ENCODE results near the gene RRH. TPM values are rescaled to one million over a fixed set of nuclear protein-coding genes. Genes with fewer than 3 reads are reported as not detected.
"Not testable (repeated sequence)": the region's sequence is repeated elsewhere in the genome, so short reads cannot be mapped to it uniquely, and the experiment has no call there.

The RRH gene, protein sequence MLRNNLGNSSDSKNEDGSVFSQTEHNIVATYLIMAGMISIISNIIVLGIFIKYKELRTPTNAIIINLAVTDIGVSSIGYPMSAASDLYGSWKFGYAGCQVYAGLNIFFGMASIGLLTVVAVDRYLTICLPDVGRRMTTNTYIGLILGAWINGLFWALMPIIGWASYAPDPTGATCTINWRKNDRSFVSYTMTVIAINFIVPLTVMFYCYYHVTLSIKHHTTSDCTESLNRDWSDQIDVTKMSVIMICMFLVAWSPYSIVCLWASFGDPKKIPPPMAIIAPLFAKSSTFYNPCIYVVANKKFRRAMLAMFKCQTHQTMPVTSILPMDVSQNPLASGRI
- not detected in 2 replicates for total RNA-seq (2014; rRNA removed; shearing (Covaris generic))

DNA sequence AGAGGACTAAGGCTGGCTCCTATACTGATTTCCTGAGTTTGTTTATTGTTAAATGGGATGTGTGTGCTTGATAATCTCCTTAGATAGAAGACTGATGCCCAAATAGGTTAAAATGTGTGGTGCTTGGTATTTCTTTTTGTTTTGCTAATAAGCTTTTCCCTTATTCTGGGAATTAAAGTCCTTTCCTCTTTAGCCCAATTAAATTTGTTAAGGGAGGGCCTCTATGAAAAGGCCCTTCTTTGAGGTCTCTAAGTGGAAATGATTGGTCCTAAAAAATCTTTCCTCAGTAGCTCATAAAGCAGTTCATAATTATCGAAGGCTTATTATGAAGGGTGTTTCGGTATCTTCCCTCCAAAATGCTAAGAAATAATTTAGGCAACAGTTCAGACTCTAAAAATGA, at the start of gene RRH:
TSS of gene RRH (plus strand) at position 301 of the 400 bp plus-strand sequence. CDS start at position 357, 56 bp downstream.
- DNase-seq (ENCODE audit: low spot score) = no peak

DNA sequence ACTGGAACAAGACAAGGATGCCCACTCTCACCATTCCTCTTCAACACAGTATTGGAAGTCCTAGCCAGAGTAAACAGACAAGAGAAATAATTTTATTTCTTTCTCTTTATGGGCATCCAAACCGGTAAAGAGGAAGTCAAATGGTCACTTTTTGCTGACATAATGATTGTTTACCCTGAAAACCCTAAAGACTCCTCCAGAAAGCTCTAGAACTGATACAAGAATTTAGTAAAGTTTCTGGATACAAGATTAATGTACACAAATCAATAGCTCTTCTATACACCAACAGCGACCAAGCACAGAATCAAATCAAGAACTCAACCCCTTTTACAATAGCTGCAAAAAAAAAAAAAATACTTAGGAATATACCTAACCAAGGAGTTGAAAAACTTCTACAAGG, 45.7 kb upstream of the RRH start:
- DNase-seq (ENCODE audit: low spot score) = not testable (repeated sequence)

DNA sequence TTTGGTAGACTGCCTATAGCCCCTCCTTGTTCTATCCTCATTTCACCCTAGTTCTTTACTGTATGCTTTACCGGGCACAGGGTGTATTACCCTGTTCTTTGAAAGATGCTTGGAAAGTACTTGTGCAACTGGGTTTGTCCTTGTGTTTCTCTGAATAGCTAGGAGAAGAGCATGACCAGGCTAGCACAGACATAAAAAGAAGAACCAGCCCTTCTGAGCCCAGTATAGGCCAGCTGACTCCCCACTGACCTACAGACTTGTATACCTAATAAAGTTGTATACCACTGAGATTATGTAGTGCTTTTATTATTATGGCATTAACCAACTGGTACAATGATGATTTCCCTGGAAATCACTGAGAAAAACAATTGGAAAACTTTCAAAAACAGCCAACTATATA, 40.9 kb upstream of the RRH start:
- DNase-seq (ENCODE audit: low spot score) = no peak

DNA sequence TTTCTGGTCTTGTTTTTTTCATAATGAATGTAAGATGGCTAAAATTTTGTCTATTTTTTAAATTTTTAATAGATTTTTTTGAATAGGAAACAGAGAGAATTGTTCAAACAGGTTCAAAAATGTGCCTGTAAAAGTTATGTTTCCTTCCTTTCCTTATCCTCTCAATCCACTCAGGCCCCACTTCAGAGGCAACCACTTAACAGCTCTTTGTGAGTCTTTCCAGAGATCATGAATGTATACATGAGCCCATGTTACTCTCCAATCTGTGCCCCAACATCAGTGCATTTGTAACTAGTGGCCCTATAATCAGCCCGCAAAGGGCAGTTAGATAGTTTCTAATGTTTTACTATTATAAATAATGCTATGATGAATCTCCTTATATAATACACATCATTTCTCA, 40.0 kb upstream of the RRH start:
- DNase-seq (ENCODE audit: low spot score) = no peak

DNA sequence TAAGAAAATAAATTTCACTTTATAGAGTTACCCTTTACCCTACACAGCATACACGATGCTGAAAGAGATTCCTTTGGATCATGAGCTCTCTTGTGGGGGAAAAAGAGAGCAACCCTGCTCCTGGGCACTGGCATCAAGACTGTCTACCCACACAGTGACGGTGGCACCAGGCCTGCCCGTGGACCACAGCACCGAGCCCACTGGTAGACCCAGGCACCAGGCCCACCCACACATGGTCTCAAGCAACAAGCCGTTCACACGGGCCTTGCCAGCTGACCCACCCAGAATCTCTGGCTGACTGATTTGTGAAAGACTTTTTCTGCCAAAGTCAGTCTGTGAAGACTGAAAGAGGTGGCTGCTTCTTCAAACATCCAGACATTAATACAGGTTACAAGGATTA, 32.7 kb upstream of the RRH start:
- DNase-seq (ENCODE audit: low spot score) = no peak

DNA sequence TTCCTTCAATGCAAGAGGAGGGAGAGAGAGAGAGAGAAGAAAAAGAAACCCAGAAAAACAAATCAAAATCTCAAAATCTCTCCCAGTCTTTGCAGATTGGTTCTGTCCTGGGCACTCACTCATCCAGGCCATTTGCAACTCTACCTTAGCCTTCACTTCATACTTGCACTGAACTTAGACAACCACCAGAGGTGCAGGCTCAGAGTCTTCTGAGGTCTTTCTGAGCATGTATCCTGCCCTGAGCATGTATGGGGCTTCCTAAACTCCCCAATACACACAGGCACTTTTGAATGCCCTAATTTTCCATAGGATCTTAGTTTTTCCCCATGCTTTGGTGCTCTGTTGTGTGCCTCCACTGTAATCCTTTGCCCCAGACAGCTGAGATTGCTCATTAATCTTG, 28.9 kb upstream of the RRH start:
- no peak for DNase-seq (ENCODE audit: low spot score)

DNA sequence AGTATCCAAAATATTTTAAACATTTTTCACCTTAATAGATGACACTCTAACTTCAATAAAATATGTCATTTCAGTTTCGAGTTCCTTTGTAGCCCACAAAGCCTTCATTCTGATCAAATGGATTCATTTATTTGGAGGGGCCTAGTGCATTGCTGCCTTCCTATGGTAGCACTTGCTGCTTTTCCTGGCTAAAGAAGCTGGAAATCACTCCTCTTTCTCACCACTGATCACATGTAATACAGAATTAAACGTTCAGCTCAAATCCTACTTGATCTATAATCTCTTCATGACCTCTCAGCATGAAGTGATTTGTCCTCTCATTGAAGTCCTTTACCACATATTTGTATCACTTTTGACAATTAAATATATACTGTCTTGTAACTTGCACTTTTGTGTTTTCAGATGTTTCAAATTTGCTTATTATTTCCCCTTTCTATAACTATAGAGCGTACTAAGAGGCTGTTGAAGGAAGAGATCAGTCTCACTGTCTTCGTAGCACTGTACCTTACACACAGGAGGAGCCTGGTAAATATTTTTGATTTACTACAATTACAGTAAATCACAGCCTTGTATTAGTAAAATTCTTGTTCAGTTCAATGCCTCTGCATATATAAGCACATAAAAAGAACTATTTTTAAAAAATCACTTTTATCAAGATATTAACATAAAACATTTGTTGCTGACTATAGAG, 26.5 kb upstream of the RRH start:
- DNase-seq (ENCODE audit: low spot score) = no peak

DNA sequence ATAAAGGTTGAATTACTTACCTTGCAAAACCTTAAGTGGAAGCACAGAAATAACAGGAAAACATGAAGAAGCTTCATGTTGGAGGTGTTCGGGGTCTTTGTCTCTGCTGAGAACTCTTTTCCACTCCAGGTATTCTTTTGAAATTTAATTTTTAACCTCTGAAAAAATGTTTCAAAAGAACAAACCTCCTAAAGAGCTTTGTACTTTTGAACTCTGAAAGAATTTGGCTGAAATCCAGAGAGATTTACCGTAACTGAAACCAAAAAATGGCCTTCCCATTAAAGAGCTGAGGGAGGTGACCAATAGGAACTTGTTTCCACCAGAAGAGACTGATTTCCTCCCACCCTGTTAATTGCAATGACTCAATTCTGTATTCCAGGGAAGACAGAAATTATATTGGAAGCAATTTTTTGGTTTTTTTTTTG, 25.9 kb upstream of the RRH start, which contains the start of gene CFI:
TSS of gene CFI (minus strand) at position 105 of the 425 bp plus-strand sequence. CDS start at position 77, 28 bp downstream.
- peak; percentile 18 for DNase-seq (ENCODE audit: low spot score)

DNA sequence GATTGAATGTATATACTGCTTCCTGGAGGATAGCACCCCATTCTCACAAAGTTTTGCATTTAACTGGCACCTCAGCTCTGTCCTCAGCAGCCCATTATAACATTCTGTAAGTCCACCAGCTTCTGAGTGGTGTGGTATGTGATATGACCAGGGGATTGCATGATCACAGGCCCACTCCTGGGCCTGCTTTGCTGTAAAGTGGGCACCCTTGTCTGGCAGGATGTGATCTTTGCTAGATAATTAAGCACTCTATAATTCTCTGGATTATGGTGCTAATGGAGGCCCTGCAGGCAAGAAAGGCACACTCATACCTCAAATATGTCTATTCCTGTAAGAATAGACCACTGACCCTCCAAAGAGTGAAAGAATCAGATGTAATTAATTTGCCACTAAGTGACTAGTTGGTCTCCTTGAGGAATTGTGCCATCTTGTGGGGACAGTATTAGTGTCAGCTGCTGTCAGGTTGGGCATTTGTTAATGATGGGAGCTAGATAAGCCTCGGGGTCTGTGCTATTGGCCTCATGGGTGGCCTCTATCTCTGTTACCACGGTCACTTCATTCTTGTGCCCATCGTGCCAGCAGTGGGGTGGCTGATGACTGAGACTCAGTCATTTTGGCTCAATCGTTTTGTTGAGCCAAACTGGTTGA, 23.7 kb upstream of the RRH start:
- peak; percentile 65 for DNase-seq (ENCODE audit: low spot score)

DNA sequence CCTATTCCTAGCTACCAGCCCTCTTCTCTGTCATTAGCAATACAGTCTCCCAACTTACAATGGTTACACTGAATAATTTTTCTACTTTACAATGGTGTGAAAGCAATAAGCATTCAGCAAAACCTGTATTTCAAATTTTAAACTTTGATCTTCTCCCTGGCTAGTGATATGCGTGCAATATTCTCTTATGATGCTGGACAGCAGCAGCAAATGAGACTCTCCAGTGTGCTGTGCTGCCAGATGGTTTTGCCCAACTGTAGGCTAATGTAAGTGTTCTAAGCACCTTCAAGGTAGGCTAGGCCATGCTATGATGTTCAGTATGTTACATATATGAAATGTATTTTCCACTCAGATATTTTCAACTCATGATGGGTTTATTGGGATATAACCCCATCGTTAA, 18.1 kb upstream of the RRH start:
- DNase-seq (ENCODE audit: low spot score) = no peak

DNA sequence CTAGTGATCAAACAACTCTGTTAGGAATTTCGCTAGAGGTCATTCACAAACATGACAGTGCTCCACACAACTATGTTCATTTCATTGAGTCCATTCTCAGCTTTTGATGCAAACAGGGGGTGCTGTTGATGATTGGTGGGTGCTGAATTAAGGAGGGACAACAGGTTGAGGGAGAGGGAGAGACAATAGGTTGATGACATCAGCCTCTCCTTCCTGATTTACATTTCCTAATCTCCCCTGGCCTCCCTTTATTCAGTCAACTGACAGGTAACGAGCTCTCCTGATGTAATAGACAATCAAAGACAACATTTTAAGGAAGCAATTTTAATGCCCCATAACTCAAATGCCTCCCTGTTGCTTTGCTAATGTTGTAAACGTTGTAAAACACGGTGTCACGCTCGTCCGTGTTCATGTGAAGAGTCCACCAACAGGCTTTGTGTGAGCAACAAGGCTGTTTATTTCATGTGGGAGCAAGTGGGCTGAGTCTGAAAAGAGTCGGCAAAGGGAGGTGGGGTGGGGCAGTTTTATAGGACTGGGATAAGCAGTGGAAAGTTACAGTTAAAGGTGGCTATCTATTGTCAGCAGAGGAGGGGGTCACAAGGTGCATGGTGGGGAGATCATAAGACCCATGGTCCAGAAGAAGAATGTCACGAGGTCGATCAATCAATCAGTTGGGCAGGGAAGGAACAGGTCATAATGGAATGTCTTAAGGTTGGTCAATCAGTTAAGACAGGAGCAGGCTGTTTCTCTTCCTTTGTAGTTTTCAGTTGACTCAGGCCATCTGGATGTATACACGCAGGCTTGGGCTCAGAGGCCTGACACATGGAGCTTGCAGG, 17.0 kb upstream of the RRH start:
- peak; percentile 25 for DNase-seq (ENCODE audit: low spot score)

DNA sequence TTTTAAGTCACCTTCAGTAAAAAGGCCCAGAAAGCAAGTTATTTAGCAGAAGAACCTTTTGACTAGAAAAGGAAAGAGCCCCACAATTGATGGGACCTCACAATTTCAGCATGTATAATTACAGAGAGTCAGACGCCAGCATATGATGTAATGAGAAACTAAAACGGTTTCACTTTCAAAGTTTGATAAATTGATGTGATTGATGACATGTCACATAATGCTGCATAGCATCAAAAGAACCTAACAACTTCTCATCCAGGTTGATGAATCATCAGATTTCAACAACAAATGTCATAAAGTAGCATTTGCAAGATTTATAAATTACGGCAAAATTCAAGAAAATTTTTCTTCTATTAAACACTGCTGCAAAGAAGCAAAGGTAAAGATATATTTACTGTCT, 16.1 kb upstream of the RRH start:
- DNase-seq (ENCODE audit: low spot score) = no peak

DNA sequence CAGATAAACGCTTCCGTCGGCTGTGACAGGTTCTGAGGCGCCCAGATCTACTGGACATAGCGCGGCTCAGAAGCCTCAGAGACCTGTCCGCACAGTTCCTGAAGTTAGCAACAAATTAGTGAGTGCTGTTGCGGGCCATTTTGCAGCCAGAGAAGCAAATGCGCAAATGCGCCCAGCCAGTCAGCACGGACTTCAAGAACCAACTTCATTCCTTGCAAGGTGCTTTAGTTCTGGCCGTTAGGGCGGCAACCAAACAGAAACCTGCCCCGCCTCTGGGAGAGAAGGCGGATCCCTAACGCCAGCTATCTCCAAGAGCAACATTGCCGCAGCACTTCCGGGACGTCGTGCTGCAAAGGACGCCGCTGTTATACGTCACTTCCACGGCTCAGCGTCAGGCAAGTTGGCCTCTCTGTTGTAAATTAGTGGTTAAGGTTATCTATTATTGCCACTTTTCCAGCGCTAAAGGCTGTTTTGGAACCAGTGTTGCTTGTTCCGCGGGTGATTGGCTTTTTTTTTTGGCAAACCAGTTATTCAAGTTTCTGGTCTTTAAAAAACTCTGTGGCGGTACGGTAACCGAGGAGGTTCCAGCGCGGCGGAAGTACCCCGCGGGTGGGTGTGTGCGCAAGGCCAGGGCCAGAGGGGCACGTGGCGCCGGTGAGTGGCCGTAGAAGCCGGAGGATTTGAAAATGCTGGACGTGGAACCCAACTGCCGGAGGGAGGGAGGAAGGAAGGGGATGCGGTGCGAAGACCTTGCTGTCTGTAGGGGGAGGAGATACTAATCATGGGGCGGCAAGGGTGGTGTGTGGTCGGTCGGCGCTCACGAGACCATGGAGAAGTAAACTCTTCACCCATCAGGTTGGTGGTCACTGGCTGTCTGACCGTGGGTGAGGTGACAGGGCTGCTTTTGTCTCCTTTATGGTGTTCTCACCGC, 12.4 kb upstream of the RRH start, which contains the start of gene GAR1:
TSS of gene GAR1 (plus strand) at position 612 of the 931 bp plus-strand sequence. CDS start 403 bp downstream, outside the sequence.
- peak; percentile 95 for DNase-seq (ENCODE audit: low spot score)

DNA sequence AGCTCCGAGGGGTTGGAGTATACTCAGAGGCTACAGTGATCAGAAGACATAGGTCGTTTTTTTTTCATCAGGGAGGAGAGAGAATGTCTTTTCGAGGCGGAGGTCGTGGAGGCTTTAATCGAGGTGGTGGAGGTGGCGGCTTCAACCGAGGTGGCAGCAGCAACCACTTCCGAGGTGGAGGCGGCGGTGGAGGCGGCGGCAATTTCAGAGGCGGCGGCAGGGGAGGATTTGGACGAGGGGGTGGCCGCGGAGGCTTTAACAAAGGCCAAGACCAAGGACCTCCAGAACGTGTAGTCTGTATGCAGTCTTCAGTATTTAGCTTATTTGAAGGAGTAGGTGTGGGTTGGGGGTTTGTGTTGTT, 11.7 kb upstream of the RRH start:
- peak; percentile 19 for DNase-seq (ENCODE audit: low spot score)

DNA sequence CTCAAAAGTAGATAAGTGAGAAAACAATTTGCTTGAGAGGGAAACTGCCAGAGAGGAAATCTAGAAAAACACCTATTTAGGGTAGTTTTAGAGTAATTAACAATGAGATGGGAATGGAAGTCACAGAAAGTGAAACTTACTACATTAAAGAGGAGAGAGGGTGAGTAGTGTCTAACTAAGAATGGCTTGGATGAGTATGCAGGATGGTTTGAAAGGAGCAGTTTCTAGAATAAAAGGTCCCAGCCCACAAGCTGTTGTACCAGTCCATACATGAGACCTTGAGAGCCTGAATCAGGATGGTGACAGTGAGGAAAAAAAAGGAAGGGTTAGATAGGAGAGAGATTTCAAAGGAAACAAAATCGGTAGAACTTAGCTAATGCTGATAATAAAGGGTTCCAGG, 10.9 kb upstream of the RRH start:
- DNase-seq (ENCODE audit: low spot score) = no peak

DNA sequence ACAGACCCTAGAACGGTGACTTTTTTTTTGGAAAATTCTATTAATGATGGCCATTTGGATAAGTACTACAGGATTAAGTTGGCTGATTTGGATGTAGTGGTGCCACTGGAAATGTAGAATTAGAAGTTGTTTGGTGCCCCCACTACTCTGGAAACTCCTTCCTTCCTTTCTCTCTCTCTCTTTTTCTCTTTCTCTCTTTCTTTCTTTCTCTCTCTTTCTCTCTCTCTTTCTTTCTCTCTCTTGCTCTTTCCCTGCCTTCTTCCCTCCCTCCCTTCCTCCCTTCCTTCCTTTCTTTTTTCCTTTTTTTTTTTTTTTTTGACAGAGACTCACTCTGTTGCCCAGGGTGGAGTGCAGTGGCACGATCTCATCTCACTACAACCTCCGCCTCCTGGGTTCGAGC, 9.5 kb upstream of the RRH start:
- no peak for DNase-seq (ENCODE audit: low spot score)

DNA sequence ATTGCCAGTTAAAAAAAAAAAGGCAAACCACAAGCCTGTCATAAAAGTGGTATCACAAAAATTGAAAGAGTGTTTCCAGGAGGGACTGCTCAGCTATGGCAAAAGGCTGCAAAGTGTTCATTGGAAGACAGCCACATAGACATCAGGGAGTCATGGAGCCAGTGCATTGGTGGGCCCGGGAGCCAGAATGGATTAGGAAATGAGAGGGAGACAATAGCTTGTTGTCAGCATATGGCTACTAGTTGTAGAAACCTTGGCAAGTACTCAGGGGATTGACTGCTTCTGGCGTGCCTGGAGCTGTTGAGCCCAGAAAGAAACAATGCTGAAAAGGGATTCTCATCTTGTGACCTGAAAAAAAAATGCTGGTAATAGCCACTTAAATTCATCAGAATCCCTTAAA, 7.2 kb upstream of the RRH start:
- DNase-seq (ENCODE audit: low spot score) = no peak

DNA sequence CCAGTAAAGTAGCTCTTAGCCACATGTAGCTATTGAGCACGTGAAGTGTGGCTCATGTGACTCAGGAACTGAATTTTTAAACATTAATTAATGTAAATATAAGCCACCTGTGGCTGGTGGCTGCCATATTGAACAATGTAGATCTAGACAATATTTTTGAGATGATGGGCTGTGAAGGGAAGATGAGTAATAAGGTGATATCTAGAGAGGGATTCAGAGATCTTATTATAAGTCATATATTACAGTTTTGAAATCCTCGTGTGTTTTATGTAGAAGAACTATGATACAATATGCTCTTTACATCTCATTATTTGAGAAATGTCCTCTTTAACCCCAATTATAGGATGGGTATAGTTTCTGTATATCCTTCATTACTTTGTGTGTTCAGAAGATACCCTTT, 6.6 kb upstream of the RRH start:
- DNase-seq (ENCODE audit: low spot score) = no peak

DNA sequence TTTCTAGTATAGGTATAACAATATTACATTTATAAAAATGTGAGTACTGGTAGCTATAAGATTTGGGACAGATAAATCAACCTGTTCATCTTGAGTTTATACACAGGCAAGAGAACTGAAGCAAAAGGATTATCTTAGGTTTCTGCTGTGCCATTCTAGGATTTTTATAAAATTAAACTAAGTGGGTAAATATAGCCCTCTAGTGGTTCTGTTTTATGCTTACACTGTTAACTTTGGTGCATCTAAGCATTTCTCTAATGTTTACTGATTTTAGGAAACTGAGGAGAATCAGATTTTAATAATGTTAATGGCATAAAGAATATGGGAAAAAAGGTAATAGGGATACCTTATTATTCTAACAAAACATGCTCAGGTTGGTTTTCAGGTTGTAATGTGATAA, 1.1 kb upstream of the RRH start:
- DNase-seq (ENCODE audit: low spot score) = peak; percentile 33

DNA sequence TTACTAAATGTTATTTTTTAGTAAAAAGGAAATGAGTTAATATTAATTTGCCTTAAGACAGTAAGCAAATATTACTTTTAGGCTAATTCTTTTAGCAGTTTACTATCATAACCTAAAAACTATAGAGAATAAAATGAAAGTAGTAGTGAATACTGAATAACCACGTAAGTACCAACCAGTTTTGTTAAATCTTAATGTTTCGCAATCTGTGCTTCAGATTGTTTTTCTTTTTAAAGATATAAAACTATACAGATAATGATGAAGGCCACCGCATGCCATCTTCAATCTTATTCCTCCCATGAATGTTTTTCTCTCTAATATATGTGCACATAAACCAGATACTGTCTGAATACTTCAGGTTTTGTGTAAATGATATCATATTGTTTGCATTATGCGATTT, 6.0 kb downstream of the RRH start:
- DNase-seq (ENCODE audit: low spot score) = no peak

DNA sequence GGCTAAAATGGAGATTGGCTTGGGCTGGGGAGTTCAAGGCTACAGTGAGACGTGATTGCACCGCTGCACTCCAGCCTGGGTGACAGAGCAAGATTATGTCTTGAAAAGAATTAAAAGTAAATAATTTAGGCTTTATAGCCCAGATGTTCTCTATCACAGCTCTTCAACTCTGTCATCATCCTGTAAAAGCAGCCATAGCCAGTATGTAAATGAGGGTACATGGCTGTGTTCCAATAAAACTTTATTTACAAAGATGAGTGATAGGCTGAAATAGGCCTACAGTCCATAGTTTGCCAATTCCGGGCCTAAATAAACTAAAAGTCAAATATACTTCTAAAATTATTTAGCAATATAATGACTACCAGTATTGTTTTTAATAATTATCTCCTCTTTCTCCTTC, 9.2 kb downstream of the RRH start:
- DNase-seq (ENCODE audit: low spot score) = no peak

All from HT-29 (cell line).